ENCODE measurements around the gene WWOX. TPM values are rescaled to one million over a fixed set of nuclear protein-coding genes. Genes with fewer than 3 reads are reported as not detected.
A peak's percentile ranks its signal among the peaks of the same experiment; 100 is the strongest.

Gene WWOX
- total RNA-seq, 1 donor from 2014 or later = 7.3 TPM

GRCh38 chr16:78161023-78161729 is 61.7 kb downstream of the WWOX start:
- H3K27me3 Mint-ChIP-seq (ENCODE audit: low read depth, unreplicated experiment) = no peaks in the 10 kb centered on the region

DNA sequence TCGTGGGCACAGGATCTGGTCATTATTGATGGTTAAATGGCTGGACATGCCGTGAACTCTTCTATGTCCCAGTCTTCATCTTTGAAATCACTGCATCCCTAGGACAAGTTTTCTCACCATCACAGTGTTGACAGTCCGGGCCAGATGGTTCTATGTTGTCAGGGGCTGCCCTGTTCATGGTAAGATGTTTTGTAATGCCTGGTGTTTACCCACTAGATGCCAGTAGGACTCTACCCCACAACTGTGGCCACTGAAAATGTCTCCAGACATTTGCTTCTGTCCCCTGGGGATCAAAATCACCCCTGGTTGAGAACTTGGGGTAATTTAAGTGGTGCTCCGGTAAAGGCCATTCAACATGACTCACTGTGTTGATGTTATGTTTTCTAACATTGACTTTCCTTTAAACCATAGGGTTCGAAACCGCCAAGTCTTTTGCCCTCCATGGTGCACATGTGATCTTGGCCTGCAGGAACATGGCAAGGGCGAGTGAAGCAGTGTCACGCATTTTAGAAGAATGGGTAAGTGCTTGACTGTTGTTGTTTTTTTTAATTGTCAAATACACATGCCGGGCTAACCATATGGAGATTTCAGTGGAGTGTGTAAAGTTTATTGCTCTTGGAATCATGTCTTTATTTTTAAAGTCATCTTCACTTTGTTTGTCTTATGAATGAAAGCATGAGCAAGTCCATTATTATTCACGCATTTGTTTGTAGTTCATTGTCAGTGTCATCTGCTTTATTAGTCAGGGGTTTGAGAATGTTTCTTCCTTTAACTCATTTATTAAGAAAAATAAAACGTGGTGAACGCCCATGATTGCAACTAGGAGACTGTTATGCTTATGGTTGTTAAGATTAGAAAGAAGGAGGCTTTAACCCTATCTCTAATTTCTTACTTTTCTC is 64.6 kb downstream of the WWOX start:
- TF ChIP-seq EZH2 (IDR thresholded peaks at IDR 0.05; ENCODE audit: insufficient read depth, low read length) = no peak
- TF ChIP-seq, protein P1, sequence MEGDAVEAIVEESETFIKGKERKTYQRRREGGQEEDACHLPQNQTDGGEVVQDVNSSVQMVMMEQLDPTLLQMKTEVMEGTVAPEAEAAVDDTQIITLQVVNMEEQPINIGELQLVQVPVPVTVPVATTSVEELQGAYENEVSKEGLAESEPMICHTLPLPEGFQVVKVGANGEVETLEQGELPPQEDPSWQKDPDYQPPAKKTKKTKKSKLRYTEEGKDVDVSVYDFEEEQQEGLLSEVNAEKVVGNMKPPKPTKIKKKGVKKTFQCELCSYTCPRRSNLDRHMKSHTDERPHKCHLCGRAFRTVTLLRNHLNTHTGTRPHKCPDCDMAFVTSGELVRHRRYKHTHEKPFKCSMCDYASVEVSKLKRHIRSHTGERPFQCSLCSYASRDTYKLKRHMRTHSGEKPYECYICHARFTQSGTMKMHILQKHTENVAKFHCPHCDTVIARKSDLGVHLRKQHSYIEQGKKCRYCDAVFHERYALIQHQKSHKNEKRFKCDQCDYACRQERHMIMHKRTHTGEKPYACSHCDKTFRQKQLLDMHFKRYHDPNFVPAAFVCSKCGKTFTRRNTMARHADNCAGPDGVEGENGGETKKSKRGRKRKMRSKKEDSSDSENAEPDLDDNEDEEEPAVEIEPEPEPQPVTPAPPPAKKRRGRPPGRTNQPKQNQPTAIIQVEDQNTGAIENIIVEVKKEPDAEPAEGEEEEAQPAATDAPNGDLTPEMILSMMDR (IDR thresholded peaks at IDR 0.05; ENCODE audit: insufficient read depth, low read depth, low read length) = peak; percentile 13
- H3K36me3 Mint-ChIP-seq (ENCODE audit: low read depth, unreplicated experiment) = no peaks in the 10 kb centered on the region
- H3K4me1 Mint-ChIP-seq (ENCODE audit: low read depth, unreplicated experiment) = no peaks in the 10 kb centered on the region
- no peak for DNase-seq (ENCODE audit: low read depth)
- Histone ChIP-seq H3K36me3 (ENCODE audit: insufficient read depth, low read length) (no peaks in the 10 kb centered on the region), H3K4me3 (ENCODE audit: insufficient read depth, low read depth, low read length) (no peak overlapping the region), H3K79me2 (ENCODE audit: insufficient read depth, low read length) (no peaks in the 10 kb centered on the region), H3K4me1 (ENCODE audit: insufficient read depth, low read length) (peaks cover 10% of the 10 kb centered on the region), H3K27ac (ENCODE audit: low read depth, low read length) (no peak overlapping the region), H3K27me3 (ENCODE audit: insufficient read depth, low read length) (no peaks in the 10 kb centered on the region), H3K9ac (ENCODE audit: low read length) (no peak overlapping the region), H2AFZ (ENCODE audit: low read depth, low read length) (no peak overlapping the region), H4K20me1 (ENCODE audit: insufficient read depth, low read length) (no peaks in the 10 kb centered on the region), H3K4me2 (ENCODE audit: low read length) (peak overlapping the region; percentile 15), H3K9me3 (ENCODE audit: insufficient read depth, low read depth, low read length) (no peaks in the 10 kb centered on the region)
- H3K9me3 Mint-ChIP-seq (ENCODE audit: unreplicated experiment) = peaks cover 1% of the 10 kb centered on the region
- H3K27ac Mint-ChIP-seq (ENCODE audit: unreplicated experiment) = no peak overlapping the region
- H3K27me3 Mint-ChIP-seq (ENCODE audit: low read depth, unreplicated experiment) = no peaks in the 10 kb centered on the region
- FAIRE-seq = no peak
- H3K4me3 Mint-ChIP-seq (ENCODE audit: unreplicated experiment) = no peak overlapping the region

More at GRCh38 chr16:78161023-78161729, 61.7 kb downstream of the WWOX start:
- FAIRE-seq (no peak), DNase-seq (ENCODE audit: low read depth) (no peak)
- no peaks in the 10 kb centered on the region for H4K20me1 ChIP-seq (ENCODE audit: insufficient read depth, low read length)
- no peak overlapping the region for H2AFZ ChIP-seq (ENCODE audit: low read depth, low read length)
- H3K4me1 Mint-ChIP-seq (ENCODE audit: low read depth, unreplicated experiment) = no peaks in the 10 kb centered on the region
- H3K9me3 Mint-ChIP-seq (ENCODE audit: unreplicated experiment) = peaks cover 1% of the 10 kb centered on the region
- H3K4me2 ChIP-seq (ENCODE audit: low read length) = no peak overlapping the region
- H3K27me3 ChIP-seq (ENCODE audit: insufficient read depth, low read length) = no peaks in the 10 kb centered on the region
- H3K36me3 ChIP-seq (ENCODE audit: insufficient read depth, low read length) = no peaks in the 10 kb centered on the region
- H3K27ac Mint-ChIP-seq (ENCODE audit: unreplicated experiment) = no peak overlapping the region
- no peak overlapping the region for H3K4me3 Mint-ChIP-seq (ENCODE audit: unreplicated experiment)
- no peaks in the 10 kb centered on the region for H3K79me2 ChIP-seq (ENCODE audit: insufficient read depth, low read length)
- peaks cover 10% of the 10 kb centered on the region for H3K4me1 ChIP-seq (ENCODE audit: insufficient read depth, low read length)
- no peak overlapping the region for H3K4me3 ChIP-seq (ENCODE audit: insufficient read depth, low read depth, low read length)
- H3K9ac ChIP-seq (ENCODE audit: low read length) = no peak overlapping the region
- H3K27ac ChIP-seq (ENCODE audit: low read depth, low read length) = no peak overlapping the region
- no peaks in the 10 kb centered on the region for H3K36me3 Mint-ChIP-seq (ENCODE audit: low read depth, unreplicated experiment)
- no peak for TF ChIP-seq EZH2 (IDR thresholded peaks at IDR 0.05; ENCODE audit: insufficient read depth, low read length)
- TF ChIP-seq, protein P1 (IDR thresholded peaks at IDR 0.05; ENCODE audit: insufficient read depth, low read depth, low read length) = no peak
- H3K9me3 ChIP-seq (ENCODE audit: insufficient read depth, low read depth, low read length) = no peaks in the 10 kb centered on the region
